Testis (tissue), 2 donors: ENCODE data around the gene SDK2.

Experiments used
- CTCF ChIP-seq, 3 experiments: fragments of 450-650 bp in 2 of 3; fragments of 200-600 bp in 1 of 3; sonication (generic) in 1 of 3; IDR thresholded peaks; one replicate each; pipeline ENCODE4 v1.5.1; 2016 to 2019; ENCODE audit warnings: antibody characterized with exemption in 3 of 3, mild to moderate bottlenecking in 2 of 3, moderate library complexity in 1 of 3
- POLR2A ChIP-seq: fragments of 450-650 bp; IDR thresholded peaks from one replicate; pipeline ENCODE4 v1.6.1; 2017; ENCODE audit warnings: antibody characterized with exemption, mild to moderate bottlenecking, moderate library complexity

GRCh38 chr17:73610331-73610911 lies 33.8 kb downstream of the SDK2 start:
- TF ChIP-seq CTCF (IDR thresholded peaks at IDR 0.05): no peak
- no peak for TF ChIP-seq POLR2A
